ENCODE measurements around the gene PTF1A. TPM values are rescaled to one million over a fixed set of nuclear protein-coding genes. Genes with fewer than 3 reads are reported as not detected.

Gene PTF1A
- polyA plus RNA-seq, 1 donor from 2014 or later, result not detected

- H4K20me1 ChIP-seq (ENCODE audit: insufficient read depth), result no peaks in the 10 kb centered on the region
- H3K36me3 ChIP-seq (ENCODE audit: insufficient read depth, low read length), result no peaks in the 10 kb centered on the region
- H3K79me2 ChIP-seq (replicated peaks; ENCODE audit: insufficient read depth, low read length), result no peaks in the 10 kb centered on the region
- H3F3A ChIP-seq (ENCODE audit: insufficient read depth, low read length, poor library complexity, severe bottlenecking), result no peaks in the 10 kb centered on the region
- no peak overlapping the region for H3K4me2 ChIP-seq (ENCODE audit: low read length)
- no peak overlapping the region for H2AFZ ChIP-seq (ENCODE audit: low read depth, low read length)
- no peak overlapping the region for H3K27ac ChIP-seq (ENCODE audit: low read length)
- peak overlapping the region; percentile 40 for H3K4me3 ChIP-seq (ENCODE audit: low read length)
- TF ChIP-seq CTCF (IDR thresholded peaks at IDR 0.05; ENCODE audit: poor library complexity, severe bottlenecking) (peak; percentile 25), RAD21 (conservative IDR thresholded peaks at IDR 0.05) (peak; percentile 10), SMC3 (conservative IDR thresholded peaks at IDR 0.05; ENCODE audit: poor library complexity) (no peak)
- no peak overlapping the region for H3K9ac ChIP-seq (ENCODE audit: low read length)
- no peaks in the 10 kb centered on the region for H3K9me3 ChIP-seq (ENCODE audit: low read length)
- H3K9me2 ChIP-seq (ENCODE audit: insufficient read depth, low read length), result no peaks in the 10 kb centered on the region
- peaks cover 98% of the 10 kb centered on the region for H3K27me3 ChIP-seq (ENCODE audit: insufficient read depth, low read depth, low read length)
Measured at GRCh38 chr10:23192712-23193434, 761 bp downstream of the PTF1A start.

GRCh38 chr10:23193435-23194074 lies 1.4 kb downstream of the PTF1A start:
- TF ChIP-seq EP300 (conservative IDR thresholded peaks at IDR 0.05; ENCODE audit: poor library complexity, severe bottlenecking) (no peak), POLR2AphosphoS5 (IDR thresholded peaks at IDR 0.05) (no peak), SMC3 (conservative IDR thresholded peaks at IDR 0.05; ENCODE audit: poor library complexity) (no peak)
- Histone ChIP-seq H3K9ac (ENCODE audit: low read length) (no peak overlapping the region), H3K4me3 (ENCODE audit: low read length) (peak overlapping the region; percentile 35), H2AFZ (ENCODE audit: low read depth, low read length) (no peak overlapping the region), H3K27ac (ENCODE audit: low read length) (no peak overlapping the region), H3K9me3 (ENCODE audit: low read length) (no peaks in the 10 kb centered on the region), H3K4me2 (ENCODE audit: low read length) (no peak overlapping the region), H3K27me3 (ENCODE audit: insufficient read depth, low read depth, low read length) (peaks cover 98% of the 10 kb centered on the region), H3K36me3 (ENCODE audit: insufficient read depth, low read length) (no peaks in the 10 kb centered on the region), H3K79me2 (replicated peaks; ENCODE audit: insufficient read depth, low read length) (no peaks in the 10 kb centered on the region), H4K20me1 (ENCODE audit: insufficient read depth) (no peaks in the 10 kb centered on the region), H3F3A (ENCODE audit: insufficient read depth, low read length, poor library complexity, severe bottlenecking) (no peaks in the 10 kb centered on the region), H3K9me2 (ENCODE audit: insufficient read depth, low read length) (no peaks in the 10 kb centered on the region)

GRCh38 chr10:23194471-23194965 lies 2.4 kb downstream of the PTF1A start:
- no peak for TF ChIP-seq POLR2AphosphoS5 (IDR thresholded peaks at IDR 0.05)
- TF ChIP-seq EP300 (conservative IDR thresholded peaks at IDR 0.05; ENCODE audit: poor library complexity, severe bottlenecking), result no peak
- TF ChIP-seq EZH2 (IDR thresholded peaks at IDR 0.05; ENCODE audit: borderline replicate concordance, insufficient read depth, low read length, poor library complexity, severe bottlenecking), result no peak
- TF ChIP-seq RAD21 (conservative IDR thresholded peaks at IDR 0.05), result no peak
- TF ChIP-seq TAF1 (IDR thresholded peaks at IDR 0.05; ENCODE audit: low read depth), result no peak
- no peaks in the 10 kb centered on the region for H3K36me3 ChIP-seq (ENCODE audit: insufficient read depth, low read length)
- no peaks in the 10 kb centered on the region for H3K79me2 ChIP-seq (replicated peaks; ENCODE audit: insufficient read depth, low read length)
- H3K4me3 ChIP-seq (ENCODE audit: low read length), result peak overlapping the region; percentile 55
- H3K27me3 ChIP-seq (ENCODE audit: insufficient read depth, low read depth, low read length), result peaks cover 98% of the 10 kb centered on the region
- H3K4me2 ChIP-seq (ENCODE audit: low read length), result no peak overlapping the region
- no peak overlapping the region for H3K27ac ChIP-seq (ENCODE audit: low read length)
- no peaks in the 10 kb centered on the region for H3F3A ChIP-seq (ENCODE audit: insufficient read depth, low read length, poor library complexity, severe bottlenecking)
- no peaks in the 10 kb centered on the region for H4K20me1 ChIP-seq (ENCODE audit: insufficient read depth)
- H2AFZ ChIP-seq (ENCODE audit: low read depth, low read length), result no peak overlapping the region
- H3K9me3 ChIP-seq (ENCODE audit: low read length), result no peaks in the 10 kb centered on the region
- no peak overlapping the region for H3K9ac ChIP-seq (ENCODE audit: low read length)
- no peaks in the 10 kb centered on the region for H3K9me2 ChIP-seq (ENCODE audit: insufficient read depth, low read length)

All from neural cell (in vitro differentiated cells).